Activated naive CD4-positive, alpha-beta T cell treated with anti-CD3 and anti-CD28 coated beads, Interleukin-2, amount 50 U/mL, for 16 hours (primary cell): ENCODE data around the gene CAMK1D.

ENCODE experiments used
- DNase-seq: peaks from one replicate; pipeline ENCODE4 v3.0.0-alpha.2; 2020

The CAMK1D gene

GRCh38 chr10:12634621-12634931 is 285.2 kb downstream of the CAMK1D start:
- DNase-seq, result no peak

GRCh38 chr10:12635127-12635541 is 285.8 kb downstream of the CAMK1D start:
- peak; percentile 25 for DNase-seq

- DNase-seq, result no peak
Observed at GRCh38 chr10:12636571-12636970, 287.2 kb downstream of the CAMK1D start.

- DNase-seq, result no peak
Observed at GRCh38 chr10:12637649-12638048, 288.3 kb downstream of the CAMK1D start.

- DNase-seq, result no peak
Observed at GRCh38 chr10:12638103-12638502, 288.8 kb downstream of the CAMK1D start.

GRCh38 chr10:12638781-12639180 is 289.4 kb downstream of the CAMK1D start:
- DNase-seq, result no peak

- no peak for DNase-seq
Observed at GRCh38 chr10:12639996-12640944, 290.9 kb downstream of the CAMK1D start.

GRCh38 chr10:12642036-12642435 is 292.7 kb downstream of the CAMK1D start:
- DNase-seq, result no peak

- DNase-seq, result no peak
Observed at GRCh38 chr10:12643279-12643678, 293.9 kb downstream of the CAMK1D start.

- DNase-seq, result no peak
Observed at GRCh38 chr10:12644380-12645144, 295.2 kb downstream of the CAMK1D start.

GRCh38 chr10:12645449-12645848 is 296.1 kb downstream of the CAMK1D start:
- no peak for DNase-seq

GRCh38 chr10:12649012-12649584 is 299.8 kb downstream of the CAMK1D start:
- no peak for DNase-seq

GRCh38 chr10:12650122-12650521 is 300.8 kb downstream of the CAMK1D start:
- no peak for DNase-seq

GRCh38 chr10:12650538-12651298 is 301.4 kb downstream of the CAMK1D start:
- no peak for DNase-seq

- no peak for DNase-seq
Observed at GRCh38 chr10:12655940-12656339, 306.6 kb downstream of the CAMK1D start.

- no peak for DNase-seq
Observed at GRCh38 chr10:12656518-12657142, 307.3 kb downstream of the CAMK1D start.

- DNase-seq, result no peak
Observed at GRCh38 chr10:12657489-12657888, 308.1 kb downstream of the CAMK1D start.

GRCh38 chr10:12658526-12658925 is 309.2 kb downstream of the CAMK1D start:
- no peak for DNase-seq

- DNase-seq, result no peak
Observed at GRCh38 chr10:12659706-12660105, 310.4 kb downstream of the CAMK1D start.

- no peak for DNase-seq
Observed at GRCh38 chr10:12660812-12661211, 311.5 kb downstream of the CAMK1D start.

GRCh38 chr10:12661671-12662070 is 312.3 kb downstream of the CAMK1D start:
- no peak for DNase-seq

GRCh38 chr10:12663863-12664262 is 314.5 kb downstream of the CAMK1D start:
- DNase-seq, result no peak
